NB4 (cell line): ENCODE data around the gene GUCY2D.

Experiments
- CTCF ChIP-seq: IDR thresholded peaks from one replicate; pipeline ENCODE4 v1.5.1; 2012; ENCODE audit warnings: low read depth, low read length
- MAX ChIP-seq: IDR thresholded peaks from 2 replicates; pipeline ENCODE4 v1.6.1; 2011; ENCODE audit warnings: low read depth, low read length

GRCh38 chr17:7969433-7969832 lies 33.0 kb upstream of the GUCY2D start:
- TF ChIP-seq CTCF (no peak), MAX (no peak)
